ENCODE data around the gene KRTAP5-6. TPM values are rescaled to one million over a fixed set of nuclear protein-coding genes. Genes with fewer than 3 reads are reported as not detected.

Gene KRTAP5-6
- total and polyA plus RNA-seq, 8 donors: not detected

GRCh38 chr11:1714908-1715885 is 18.2 kb downstream of the KRTAP5-6 start:
- 71% methylated on average over 24 of the region's 24 CpGs for WGBS, 2 donors
- FAIRE-seq: no peak

GRCh38 chr11:1717745-1718144 is 20.8 kb downstream of the KRTAP5-6 start:
- intact Hi-C loops (cut with DNase I): no loop called here
- no peak for FAIRE-seq
- Histone ChIP-seq H3K27me3 (no peaks in the 10 kb centered on the region), H3K4me3 (no peak overlapping the region), H3K36me3 (no peaks in the 10 kb centered on the region), H3K9me3 (no peaks in the 10 kb centered on the region), H3K27ac (no peak overlapping the region), H3K4me1 (no peaks in the 10 kb centered on the region)
- ATAC-seq: no peak
- DNase-seq: no peak
- TF ChIP-seq CTCF (IDR thresholded peaks at IDR 0.05): no peak
- WGBS, 2 donors: 78 to 88% methylated on average over 8 of the region's 8 CpGs

More at GRCh38 chr11:1714908-1715885, 18.2 kb downstream of the KRTAP5-6 start:
- DNase-seq: no peak
- no peaks in the 10 kb centered on the region for H3K27me3 ChIP-seq
- no peak for ATAC-seq
- no peaks in the 10 kb centered on the region for H3K9me3 ChIP-seq
- TF ChIP-seq CTCF (IDR thresholded peaks at IDR 0.05): no peak
- H3K27ac ChIP-seq: no peak overlapping the region
- no peak overlapping the region for H3K4me3 ChIP-seq
- no peaks in the 10 kb centered on the region for H3K36me3 ChIP-seq
- intact Hi-C loops (cut with DNase I): no loop called here
- no peaks in the 10 kb centered on the region for H3K4me1 ChIP-seq

- FAIRE-seq (no peak), DNase-seq (no peak), ATAC-seq (no peak)
- no peak for TF ChIP-seq CTCF (IDR thresholded peaks at IDR 0.05)
- H3K36me3 ChIP-seq: no peaks in the 10 kb centered on the region
- no peaks in the 10 kb centered on the region for H3K4me1 ChIP-seq
- H3K27me3 ChIP-seq: no peaks in the 10 kb centered on the region
- intact Hi-C loops (cut with DNase I): no loop called here
- no peaks in the 10 kb centered on the region for H3K9me3 ChIP-seq
- H3K27ac ChIP-seq: no peak overlapping the region
- WGBS, 2 donors: 88 to 94% methylated on average over 15 of the region's 15 CpGs
- H3K4me3 ChIP-seq: no peak overlapping the region
These were observed 21.3 kb downstream of the KRTAP5-6 start for GRCh38 chr11:1718326-1718725.

- H3K27me3 ChIP-seq: no peaks in the 10 kb centered on the region
- no peaks in the 10 kb centered on the region for H3K9me3 ChIP-seq
- H3K27ac ChIP-seq: no peak overlapping the region
- H3K36me3 ChIP-seq: no peaks in the 10 kb centered on the region
- no peaks in the 10 kb centered on the region for H3K4me1 ChIP-seq
- no peak for TF ChIP-seq CTCF (IDR thresholded peaks at IDR 0.05)
- intact Hi-C loops (cut with DNase I): no loop called here
- H3K4me3 ChIP-seq: no peak overlapping the region
- no peak for ATAC-seq
- FAIRE-seq: no peak
- 54 to 70% methylated on average over 8 of the region's 8 CpGs for WGBS, 2 donors
- no peak for DNase-seq
These were observed 22.8 kb downstream of the KRTAP5-6 start for GRCh38 chr11:1719781-1720180.
